ENCODE results near the gene GAA.

The GAA gene

DNA sequence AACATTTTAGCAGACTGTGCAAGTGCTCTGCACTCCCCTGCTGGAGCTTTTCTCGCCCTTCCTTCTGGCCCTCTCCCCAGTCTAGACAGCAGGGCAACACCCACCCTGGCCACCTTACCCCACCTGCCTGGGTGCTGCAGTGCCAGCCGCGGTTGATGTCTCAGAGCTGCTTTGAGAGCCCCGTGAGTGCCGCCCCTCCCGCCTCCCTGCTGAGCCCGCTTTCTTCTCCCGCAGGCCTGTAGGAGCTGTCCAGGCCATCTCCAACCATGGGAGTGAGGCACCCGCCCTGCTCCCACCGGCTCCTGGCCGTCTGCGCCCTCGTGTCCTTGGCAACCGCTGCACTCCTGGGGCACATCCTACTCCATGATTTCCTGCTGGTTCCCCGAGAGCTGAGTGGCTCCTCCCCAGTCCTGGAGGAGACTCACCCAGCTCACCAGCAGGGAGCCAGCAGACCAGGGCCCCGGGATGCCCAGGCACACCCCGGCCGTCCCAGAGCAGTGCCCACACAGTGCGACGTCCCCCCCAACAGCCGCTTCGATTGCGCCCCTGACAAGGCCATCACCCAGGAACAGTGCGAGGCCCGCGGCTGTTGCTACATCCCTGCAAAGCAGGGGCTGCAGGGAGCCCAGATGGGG lies 3.1 kb downstream of the GAA start:
- no peak for DNase-seq (ENCODE audit: low spot score)

DNA sequence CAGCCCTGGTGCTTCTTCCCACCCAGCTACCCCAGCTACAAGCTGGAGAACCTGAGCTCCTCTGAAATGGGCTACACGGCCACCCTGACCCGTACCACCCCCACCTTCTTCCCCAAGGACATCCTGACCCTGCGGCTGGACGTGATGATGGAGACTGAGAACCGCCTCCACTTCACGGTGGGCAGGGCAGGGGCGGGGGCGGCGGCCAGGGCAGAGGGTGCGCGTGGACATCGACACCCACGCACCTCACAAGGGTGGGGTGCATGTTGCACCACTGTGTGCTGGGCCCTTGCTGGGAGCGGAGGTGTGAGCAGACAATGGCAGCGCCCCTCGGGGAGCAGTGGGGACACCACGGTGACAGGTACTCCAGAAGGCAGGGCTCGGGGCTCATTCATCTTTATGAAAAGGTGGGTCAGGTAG lies 3.6 kb downstream of the GAA start:
- no peak for DNase-seq (ENCODE audit: low spot score)

DNA sequence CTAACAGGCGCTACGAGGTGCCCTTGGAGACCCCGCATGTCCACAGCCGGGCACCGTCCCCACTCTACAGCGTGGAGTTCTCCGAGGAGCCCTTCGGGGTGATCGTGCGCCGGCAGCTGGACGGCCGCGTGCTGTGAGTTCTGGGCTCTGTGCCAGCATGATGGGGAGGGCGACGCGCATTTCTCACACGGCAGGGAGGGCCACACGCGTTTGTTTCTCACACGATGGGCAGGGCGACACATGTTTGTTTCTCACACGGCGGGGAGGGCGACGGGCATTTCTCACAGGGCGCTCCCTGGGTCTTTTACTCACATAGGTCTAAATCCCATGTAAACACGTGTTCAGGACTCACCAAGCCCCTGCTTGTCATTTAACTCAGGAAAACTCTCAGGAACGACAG lies 4.4 kb downstream of the GAA start:
- DNase-seq (ENCODE audit: low spot score): no peak

DNA sequence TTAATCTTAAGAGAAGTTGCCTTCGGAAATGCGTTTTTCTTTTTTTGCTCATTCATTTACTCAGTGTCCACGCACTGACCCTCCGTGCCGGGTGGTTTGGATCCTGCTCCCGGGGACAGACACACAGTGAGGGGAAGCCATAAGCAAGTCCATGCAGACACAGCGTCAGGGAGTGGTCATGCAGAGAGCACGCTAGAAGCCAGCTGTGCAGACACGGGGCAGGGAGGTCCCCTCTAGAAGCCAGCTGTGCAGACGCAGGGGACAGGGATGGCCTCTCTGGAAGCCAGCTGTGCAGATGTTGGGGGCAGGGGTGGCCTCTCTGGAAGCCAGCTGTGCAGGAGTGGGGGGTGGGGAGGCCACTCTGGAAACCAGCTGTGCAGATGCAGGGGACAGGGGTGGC lies 4.8 kb downstream of the GAA start:
- no peak for DNase-seq (ENCODE audit: low spot score)

DNA sequence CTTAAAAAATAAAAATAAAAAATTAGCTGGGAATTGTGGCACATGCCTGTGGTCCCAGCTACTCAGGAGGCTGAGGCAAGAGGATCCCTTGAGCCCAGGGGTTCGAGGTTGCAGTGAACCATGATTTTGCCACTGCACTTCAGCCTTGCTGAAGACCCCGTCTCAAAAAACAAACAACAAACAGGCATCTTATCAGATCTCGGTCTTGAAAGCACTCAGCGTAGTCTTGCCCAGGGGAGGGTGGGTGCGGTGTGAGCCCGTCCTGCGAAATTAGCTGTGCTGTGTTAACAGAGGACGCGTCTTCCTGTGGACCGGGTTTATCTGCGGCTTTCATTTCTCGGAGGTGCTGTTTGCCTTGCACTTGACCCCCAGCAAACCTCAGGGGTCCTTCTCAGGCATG lies 5.4 kb downstream of the GAA start:
- DNase-seq (ENCODE audit: low spot score): no peak

DNA sequence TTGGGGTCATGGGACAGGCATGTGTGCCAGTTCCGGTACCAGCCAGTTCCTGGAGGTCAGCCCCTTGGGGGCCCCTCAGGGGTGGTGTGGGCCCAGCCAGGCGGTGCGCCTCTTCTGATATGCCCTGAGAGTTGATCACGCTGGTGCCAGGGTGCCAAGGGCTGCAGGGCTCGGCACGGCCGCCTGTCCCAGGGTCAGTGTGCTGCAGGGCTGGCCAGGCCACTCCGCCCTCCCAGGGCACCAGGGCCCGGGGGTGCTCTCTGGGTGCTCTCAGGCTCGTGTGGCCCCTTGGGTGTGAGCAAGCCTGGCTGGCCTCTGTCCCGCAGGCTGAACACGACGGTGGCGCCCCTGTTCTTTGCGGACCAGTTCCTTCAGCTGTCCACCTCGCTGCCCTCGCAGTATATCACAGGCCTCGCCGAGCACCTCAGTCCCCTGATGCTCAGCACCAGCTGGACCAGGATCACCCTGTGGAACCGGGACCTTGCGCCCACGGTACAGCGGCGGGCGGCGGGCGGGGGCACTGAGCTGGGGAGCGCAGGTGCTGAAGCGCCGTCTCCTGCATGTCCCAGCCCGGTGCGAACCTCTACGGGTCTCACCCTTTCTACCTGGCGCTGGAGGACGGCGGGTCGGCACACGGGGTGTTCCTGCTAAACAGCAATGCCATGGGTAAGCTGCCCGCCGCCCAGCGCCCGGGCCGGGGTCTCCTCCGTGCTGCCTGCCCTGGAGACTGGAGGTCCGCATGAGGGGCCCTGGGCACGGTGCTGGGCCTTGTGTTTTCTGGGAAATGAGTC lies 6.0 kb downstream of the GAA start:
- DNase-seq (ENCODE audit: low spot score): no peak

DNA sequence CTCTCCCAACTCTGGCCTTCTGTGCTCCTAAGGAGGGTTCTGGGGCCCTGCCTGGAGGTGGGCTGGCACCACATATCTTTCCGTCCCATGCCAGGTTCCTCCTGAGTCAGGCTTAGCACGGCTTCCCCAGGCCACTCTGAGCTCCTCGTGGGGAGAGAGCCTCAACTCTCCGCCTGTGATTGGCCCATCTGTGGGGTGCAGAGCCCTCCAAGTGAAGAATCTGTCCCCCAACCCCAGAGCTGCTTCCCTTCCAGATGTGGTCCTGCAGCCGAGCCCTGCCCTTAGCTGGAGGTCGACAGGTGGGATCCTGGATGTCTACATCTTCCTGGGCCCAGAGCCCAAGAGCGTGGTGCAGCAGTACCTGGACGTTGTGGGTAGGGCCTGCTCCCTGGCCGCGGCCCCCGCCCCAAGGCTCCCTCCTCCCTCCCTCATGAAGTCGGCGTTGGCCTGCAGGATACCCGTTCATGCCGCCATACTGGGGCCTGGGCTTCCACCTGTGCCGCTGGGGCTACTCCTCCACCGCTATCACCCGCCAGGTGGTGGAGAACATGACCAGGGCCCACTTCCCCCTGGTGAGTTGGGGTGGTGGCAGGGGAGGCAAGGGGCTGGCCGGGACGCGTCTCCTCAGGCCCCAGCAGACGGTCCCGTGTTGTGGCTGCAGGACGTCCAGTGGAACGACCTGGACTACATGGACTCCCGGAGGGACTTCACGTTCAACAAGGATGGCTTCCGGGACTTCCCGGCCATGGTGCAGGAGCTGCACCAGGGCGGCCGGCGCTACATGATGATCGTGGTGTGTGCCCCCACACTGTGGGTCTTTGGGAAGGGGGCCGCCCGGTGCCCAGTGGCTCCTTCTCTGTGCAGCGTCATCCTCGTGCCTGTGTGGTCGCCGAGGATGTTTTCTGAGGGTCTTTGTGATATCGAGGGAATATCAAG lies 6.9 kb downstream of the GAA start:
- DNase-seq (ENCODE audit: low spot score): no peak

DNA sequence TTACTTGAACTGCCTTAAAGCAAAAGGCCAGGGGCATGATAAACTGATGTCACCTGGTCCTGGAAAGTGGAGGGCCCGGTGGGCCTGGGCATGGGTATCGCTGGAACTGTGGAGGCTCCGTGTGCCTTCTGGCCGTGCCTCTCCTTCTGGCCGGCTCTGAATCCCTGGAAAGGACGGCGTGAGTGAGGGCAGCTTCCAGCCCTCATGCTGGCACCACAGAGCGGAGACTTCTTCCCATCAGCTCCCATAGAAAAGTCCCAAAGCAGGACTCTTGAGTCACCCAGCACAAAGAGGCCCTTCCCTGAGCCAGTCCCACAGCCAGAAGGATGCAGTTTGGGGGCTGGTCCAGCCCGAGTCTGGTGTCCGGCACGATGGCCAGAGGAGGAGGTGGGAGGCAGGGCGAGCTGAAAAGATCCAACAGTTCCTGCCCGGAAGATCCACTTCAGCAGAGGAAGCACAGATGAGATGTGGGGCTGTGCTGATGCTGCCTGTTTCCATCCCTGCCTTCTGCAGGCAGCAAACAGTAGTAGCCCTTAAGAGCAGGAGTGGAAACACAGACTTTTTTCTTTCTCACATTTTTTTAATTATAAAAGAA lies 7.8 kb downstream of the GAA start:
- DNase-seq (ENCODE audit: low spot score): no peak

DNA sequence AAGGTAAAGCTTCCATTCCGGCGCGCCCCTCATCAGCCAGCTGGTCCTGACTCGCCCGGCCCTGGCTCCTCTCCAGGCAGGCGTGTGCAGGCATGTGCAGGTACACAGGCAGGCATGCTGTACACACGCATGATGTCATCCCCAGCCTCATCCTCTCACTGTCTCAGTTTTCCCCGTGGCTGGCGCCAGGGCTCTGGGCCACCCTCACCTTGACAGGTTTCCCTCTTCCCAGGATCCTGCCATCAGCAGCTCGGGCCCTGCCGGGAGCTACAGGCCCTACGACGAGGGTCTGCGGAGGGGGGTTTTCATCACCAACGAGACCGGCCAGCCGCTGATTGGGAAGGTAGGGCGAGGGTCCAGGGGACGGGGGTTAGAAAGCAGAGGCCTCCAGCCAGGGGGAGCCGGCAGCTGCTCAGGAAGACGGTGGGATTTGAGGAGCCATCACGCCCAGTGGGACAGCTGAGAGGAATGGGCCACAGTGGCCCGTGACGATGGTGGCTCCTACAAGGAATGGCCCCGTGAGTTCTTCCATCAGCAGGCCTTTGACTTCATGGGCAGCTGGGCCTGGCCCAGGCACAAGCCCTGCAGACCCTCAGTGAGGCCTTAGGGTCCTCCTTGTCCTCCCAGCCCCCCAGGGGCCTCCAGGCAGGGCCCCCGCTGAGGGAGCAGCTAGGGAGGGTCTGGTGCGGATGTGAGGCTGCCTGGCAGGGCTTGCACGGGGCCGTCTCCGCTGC lies 8.5 kb downstream of the GAA start:
- DNase-seq (ENCODE audit: low spot score): no peak

DNA sequence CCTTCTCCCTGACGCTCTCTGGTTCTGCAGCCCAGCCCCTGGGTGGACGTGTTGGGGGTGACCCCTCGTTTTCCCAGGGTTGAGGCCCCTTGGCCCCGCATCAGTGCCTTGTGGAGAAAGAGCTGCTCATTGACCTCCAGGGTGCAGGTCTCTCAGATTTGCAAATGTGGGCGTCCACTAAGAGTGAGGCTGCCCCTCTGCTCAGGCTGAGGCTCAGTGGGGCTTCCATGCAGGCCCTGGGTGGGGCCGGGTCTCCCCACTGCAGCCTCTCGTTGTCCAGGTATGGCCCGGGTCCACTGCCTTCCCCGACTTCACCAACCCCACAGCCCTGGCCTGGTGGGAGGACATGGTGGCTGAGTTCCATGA lies 9.0 kb downstream of the GAA start:
- DNase-seq (ENCODE audit: low spot score): no peak

DNA sequence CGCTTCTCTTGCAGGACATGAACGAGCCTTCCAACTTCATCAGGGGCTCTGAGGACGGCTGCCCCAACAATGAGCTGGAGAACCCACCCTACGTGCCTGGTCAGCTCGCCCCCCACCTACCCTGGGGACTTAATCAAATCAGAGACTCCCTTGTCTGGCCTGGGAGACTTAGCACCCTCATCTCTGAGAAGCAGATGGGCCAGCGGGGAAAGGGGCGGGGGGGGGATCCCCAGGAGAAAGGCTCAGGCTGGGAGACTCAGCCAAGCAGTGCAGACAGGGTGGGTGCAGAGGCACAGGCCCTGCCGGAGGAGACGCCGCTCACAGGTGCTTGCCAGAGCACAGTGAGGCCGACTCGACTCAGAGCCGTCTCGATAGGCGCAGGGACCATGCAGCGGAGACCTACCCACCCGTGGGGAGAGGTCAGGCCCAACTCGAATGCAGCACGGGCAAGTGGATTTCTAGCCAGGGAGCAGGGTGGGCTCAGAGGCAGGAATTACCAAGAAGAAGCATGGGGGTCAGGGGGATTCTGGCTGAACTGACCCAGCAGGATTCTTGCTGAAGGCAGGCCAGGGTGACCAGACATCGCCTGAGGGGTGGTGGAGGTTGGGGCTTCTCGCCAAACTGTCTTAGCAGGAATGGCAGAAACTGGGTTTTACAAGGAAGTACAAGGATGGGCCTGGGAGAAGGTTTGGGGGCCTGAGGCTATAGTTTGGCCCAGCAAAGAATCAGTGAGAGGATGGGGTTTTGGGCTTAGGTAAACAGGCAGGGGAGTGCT lies 9.7 kb downstream of the GAA start:
- DNase-seq (ENCODE audit: low spot score): no peak

DNA sequence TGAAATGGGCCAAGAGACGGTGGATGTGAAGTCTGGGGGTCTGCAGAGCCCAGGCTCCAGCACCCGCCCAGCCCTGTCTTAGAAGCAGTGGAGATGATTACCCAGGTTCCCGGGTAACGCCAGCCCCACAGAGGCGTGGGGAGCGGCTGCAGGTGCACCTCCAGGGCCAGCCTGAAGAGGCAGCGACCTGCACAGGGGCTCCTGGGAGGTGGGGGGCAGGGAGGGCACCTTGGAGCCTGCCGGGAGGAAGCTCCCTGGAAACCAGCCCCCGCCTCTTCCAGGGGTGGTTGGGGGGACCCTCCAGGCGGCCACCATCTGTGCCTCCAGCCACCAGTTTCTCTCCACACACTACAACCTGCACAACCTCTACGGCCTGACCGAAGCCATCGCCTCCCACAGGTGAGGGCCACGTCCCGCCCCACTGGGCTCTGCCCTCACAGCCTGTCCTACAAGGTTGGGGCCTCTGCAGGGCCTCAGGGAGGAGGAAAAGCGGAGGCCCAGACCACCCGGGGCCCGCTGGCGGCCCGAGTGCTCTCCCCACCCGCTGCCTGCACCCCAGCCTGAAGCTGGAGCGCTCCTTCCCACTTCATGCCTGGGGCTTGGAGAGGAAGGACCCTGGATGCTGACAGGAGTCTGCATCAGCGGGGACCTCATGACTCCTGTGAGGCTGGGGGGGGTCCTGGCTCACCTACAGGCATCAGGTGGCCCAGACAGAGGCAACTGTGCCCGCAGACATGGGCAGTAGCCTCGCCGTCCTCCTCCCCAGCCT lies 10.5 kb downstream of the GAA start:
- no peak for DNase-seq (ENCODE audit: low spot score)

DNA sequence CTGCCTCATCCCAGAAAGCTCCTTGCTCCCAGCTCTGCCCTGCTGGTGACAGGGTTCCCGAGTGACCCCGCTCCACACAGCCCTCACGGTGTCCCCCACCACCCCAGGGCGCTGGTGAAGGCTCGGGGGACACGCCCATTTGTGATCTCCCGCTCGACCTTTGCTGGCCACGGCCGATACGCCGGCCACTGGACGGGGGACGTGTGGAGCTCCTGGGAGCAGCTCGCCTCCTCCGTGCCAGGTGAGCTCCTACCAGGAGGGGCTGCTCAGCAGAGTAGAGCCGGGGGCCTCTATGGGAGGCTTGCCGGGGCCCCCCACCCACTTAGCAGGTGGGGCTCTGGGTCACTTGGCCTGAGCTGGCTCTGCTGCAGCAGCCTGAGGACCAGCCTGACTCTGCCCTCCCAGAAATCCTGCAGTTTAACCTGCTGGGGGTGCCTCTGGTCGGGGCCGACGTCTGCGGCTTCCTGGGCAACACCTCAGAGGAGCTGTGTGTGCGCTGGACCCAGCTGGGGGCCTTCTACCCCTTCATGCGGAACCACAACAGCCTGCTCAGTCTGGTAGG lies 11.2 kb downstream of the GAA start:
- DNase-seq (ENCODE audit: low spot score): no peak

DNA sequence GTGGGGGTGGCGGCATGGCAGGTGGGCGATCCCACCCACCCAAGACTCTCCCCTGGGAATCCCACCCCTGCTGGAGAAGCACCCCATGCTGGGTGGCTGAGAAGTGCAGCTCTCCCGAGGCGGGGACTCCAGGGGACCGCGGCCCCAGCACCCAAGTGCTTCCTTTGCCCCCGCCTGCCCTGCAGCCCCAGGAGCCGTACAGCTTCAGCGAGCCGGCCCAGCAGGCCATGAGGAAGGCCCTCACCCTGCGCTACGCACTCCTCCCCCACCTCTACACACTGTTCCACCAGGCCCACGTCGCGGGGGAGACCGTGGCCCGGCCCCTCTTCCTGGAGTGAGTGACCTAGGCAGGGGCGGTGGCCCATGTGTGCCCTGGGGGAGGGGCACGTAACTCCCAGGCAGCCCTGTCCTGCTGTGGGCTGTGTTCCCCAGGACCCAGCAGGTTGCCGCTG lies 11.7 kb downstream of the GAA start:
- no peak for DNase-seq (ENCODE audit: low spot score)

DNA sequence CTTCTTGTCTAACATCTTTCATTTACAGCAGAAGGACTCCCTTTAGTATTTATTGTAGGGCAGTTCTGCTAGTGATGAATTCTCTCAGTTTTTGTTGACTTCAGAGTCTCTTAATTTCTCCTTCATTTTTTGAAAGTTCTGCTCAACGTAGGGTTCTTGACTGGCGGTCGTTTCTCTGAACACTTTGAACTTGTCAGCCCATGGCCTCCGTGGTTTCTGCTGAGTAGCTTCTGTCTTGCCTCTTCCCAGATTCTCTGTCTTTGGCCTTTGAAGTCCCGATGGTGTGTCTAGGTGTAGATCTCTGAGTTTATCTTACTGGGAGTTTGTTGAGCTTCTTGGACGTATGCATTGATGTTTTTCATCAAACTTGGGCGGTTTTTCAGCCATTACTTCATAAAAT lies 13.4 kb downstream of the GAA start:
- no peak for DNase-seq (ENCODE audit: low spot score)

DNA sequence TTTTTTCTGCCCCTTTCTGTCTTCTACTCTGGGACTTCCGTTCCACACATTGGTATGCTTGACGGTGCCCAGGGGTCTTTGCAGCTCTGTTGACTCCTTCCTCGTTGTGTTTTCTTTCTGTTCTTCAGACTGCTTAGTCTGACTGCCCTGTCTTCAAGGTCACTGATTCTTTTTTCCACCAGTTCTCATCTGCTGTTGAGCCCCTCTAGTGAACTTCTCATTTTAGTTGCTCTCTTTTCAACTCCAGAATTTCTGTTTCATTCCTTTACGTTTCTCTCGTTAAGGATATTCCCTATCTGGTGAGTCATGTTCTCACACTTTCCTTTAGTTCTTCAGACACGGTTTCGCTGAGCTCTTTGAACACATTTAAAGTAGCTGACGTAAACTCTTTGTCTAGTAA lies 13.8 kb downstream of the GAA start:
- no peak for DNase-seq (ENCODE audit: low spot score)

DNA sequence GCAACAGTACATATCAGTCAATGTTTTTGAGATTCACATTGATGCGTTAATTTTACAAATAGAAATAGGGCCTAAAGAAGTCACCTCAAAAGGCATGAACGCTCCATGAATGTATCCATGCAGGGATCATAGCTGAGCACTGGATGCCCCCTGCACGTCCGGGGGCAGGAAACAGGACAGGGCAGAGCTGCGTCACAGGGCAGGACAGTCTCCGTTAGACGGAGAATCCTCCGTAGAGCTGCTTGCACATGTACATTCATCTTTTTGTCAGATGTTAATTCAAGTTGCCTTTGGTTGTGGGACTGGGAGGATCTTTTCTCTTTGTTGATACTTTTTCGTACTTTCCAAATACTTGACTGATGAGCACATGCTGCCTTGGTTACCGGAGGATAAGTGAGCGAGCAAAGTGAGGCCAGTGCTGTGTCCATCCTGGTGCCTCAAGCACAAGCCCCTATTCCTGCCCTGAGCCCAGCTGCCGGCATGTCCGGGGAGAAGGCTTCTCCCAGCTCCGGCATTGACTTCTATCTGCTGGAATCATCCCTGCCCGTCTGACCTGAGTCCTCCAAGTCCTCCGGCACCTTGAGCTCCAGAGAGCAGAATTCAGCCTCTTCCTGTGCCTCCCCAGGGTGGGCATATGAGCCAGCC lies 15.0 kb downstream of the GAA start:
- no peak for DNase-seq (ENCODE audit: low spot score)

DNA sequence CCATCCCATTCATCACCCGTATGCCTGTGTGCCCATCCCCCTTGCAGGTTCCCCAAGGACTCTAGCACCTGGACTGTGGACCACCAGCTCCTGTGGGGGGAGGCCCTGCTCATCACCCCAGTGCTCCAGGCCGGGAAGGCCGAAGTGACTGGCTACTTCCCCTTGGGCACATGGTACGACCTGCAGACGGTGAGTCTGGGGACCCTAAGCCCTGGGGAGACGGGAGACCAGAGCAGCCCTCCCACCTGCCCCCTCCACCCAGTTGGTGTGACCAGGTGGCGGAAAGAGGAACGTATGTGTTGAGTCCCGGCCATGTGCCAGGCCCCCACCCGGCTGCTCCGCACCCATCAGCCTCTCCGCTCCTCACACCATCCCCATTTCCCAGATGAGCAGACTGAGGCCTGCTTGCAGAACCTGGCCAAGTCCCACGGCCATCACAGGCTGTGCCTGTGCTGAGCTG lies 15.6 kb downstream of the GAA start:
- DNase-seq (ENCODE audit: low spot score): no peak
